GM18909 (cell line): Measurements from ENCODE around the gene PRKAR1A.

Experiments used
- ATAC-seq: cut with Tn5 transposase; IDR thresholded peaks from one replicate; pipeline ENCODE4 v1.9.1; 2021; ENCODE audit warnings: mild to moderate bottlenecking; ENCODE audit not compliant: unreplicated experiment, poor library complexity

PRKAR1A gene

DNA sequence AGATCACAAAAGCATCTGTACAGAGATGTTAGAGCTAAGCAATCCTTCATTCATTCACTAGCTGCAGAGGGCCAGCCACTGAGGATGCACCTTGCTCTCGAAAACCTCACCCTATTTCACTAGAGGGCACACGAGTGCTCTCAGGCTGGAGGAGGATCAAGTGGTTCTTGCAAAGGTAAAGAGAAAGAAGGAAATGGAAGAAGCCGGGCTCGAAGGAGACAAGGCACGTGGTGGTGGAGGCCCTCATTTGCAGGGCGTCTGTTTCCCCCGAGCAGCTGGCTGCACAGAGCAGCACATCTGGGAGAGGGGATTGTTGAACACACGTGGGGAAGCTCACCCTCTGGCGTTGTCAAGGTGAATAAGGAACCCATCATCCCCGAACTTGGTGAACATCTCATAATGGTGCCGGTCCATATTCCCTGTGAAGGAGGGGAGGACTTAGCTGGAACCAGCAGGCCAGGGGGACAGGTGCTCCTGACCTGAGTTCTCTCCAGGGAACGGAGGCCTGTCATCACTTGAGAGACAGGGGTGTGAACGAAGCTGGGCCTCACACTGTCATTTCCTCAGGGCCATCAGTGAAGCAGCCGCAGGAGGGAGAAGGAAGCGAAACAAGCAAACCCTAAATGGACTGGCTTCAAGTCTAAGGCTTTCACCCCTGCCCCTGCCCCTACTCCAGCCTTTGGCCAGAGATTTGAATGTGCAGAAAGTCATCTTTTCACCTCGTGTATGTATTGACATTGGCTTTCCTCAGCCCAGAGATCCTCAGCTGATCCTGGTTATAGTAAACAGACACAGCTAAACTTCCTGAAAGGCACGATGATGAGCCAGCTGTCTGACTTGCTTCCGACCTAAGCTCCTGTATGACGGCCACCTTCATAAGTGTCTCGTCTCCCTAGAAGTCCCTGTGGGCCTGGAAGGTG is 27.6 kb downstream of the PRKAR1A start:
- no peak for ATAC-seq

DNA sequence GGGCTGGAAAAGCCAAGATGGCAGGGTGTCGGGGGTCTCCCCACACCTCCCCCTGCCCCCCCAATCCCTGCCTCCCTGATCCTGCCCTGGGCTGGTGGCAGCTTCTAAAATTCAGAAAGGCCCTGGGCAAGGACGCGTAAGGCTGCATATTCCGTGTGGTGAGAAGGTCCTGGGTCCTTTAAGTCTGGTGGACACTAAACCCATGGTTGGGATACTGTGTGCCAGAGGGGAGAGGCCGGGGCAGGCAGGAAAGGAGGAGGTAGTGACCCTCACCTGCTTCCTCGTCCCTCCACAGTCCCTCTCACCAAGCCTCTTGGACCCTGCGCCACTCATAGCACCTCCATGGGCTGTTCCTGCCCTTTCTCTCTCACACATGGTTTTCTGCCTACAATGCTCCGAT is 28.8 kb downstream of the PRKAR1A start:
- ATAC-seq, result no peak

DNA sequence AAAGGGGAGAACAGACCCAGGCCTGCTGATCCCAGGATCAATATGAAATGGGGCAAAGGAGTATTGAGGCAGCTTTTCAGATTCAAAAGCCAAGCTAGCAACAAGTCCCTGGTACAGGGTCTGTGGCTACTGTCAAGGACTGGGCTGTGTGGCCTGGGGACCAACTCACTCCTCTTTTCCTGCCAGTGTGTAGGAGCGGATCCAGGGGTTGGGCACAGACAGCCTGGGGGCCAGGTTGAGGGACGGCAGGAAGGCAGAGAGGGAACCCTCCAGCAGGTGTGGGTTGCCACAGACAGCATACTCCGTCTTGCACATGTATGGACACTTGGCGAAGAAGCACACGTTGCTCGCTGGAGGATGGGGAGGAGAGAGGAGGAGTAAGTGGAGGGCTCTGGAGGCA is 29.6 kb downstream of the PRKAR1A start:
- ATAC-seq, result no peak

DNA sequence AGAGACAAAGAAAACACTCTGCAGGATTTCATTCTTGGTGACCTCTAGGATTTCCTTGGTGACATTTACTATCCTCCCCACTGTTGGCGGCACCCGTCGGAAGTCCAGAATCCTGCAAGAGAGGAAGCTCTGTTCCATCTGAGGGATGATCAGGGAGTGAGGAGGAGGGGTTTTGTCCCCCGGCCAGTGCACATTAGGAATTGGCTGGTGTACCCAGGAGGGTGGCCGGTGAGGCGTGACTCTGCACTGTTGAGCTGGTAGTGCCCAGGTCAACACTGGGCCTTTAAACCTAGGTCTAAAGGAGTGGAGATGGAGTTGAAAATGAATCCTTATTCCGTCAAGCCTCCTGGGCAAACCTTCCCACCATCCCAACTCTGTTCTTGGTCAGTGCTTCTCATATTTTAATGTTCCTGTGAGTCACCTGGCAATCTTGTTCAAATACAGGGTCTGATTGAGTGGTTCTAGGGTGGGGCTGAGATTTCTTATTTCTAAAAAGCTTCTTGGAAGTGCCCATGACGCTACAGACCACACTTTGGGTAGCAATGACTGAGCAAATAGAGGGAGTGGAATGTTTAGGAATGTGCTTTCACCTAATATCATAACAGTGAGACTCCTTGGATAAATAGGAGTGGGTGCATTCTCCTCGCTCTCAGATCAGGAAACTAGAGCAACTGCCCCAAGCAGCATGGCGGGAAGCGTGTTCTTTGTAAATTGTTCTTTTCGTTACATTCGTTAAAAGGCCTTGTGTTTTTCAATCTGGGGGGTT is 30.7 kb downstream of the PRKAR1A start:
- no peak for ATAC-seq

DNA sequence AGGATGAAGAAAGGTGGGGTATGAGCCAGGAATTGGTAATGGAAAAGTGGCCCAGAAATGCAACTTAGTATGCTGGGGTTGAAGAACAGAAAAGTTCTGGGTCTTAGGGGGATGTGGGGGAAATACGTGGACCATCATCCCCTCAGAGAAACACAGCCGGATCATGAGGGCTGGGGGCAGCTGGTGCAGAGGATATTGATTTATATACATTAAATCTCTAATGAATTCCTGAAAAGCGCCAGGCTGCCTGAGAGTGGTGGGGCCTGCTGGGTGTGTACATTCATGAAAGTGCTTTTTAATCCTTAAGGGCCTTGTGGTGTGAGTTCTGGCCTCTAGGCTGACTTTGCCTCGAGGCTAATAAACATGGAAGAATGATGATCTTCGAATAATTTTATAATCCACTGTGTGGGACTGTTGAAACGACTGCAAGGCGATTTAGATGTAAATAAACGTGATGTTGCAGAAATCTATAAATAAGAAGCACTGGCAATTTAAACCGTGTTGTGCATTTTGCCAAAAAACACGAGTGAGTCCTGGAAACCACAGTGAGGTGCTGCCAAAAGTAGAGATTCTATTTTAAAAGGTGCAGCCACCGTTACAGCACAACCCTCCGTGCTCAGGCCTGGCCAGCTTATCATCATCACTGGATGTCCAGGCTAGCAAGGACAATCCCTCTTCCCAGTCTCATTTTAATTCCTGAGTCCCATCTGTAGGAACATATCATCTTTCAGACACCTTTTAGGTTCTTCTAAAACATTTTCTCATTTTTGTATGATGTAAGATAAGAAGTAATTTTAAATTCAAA is 32.1 kb downstream of the PRKAR1A start:
- ATAC-seq, result no peak

DNA sequence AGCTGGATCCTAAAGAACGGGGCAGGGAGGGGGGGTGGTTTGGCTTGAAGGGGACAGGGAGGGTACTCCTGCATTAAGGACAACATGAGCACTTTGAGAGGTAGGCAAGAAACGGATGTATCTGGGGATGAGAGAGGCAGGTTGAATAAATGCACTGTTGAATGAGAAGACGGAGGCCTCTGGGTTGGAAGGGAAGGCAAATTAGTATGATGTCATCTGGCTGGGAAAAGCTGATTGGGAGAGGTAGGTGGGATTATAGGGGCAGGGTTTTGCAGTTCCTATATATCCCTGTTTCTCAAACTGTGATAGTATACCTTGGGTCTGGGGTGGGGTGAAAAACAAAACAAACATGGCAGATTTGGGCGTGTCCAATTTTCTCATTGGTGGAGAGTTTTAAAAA is 44.3 kb downstream of the PRKAR1A start:
- no peak for ATAC-seq

DNA sequence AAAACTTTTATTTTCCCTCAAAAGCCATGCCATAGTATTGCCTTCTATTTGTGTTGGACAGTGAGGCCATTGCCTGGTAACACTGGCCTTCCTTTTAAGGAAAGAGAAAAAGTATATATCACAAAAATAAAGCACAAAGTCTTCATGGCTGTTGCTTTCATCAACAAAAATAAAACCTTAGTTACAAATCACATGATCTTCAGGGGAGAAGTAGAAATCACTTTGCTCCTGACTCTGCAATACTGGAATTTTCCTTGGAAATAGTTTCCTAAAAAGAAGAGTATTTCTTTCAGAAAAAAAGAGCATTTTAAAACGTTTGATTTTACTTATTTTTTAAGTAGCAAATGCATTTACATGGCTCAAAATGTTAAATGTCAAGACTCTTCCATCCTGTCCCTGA is 47.1 kb downstream of the PRKAR1A start:
- ATAC-seq, result no peak

DNA sequence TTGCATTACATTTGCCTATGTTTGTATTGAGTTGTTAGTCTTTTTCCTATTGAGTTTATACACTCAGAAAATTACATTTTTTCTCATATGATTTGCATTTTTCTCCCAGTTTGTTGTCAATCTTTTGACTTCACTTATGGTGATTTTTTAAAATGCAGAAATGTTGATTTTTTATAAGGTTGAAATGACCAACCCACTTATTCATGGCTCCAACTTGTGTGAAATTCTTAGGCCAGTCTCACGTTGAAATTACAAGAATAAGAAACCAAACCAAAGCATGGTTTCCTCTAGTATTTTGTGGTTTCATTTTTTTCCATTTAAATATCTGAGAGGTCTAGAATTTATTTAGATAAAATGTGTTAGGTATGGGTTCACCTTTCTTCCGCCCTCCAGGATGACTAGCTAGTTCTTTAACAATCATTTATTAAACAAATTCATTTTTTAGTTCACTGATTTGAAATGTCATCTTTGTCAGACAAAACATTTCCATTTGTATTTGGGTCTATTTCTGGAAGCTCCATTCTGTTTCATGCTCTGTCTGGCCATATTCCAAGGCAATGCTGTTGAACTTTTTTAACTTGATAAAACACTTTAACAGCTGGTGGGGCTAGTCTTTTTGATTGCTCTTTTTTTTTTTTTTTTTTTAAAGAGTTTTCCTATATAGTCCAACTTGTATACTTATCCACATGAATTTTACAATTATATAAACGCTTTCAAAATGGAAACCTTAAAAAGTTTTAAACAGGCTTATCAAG is 48.9 kb downstream of the PRKAR1A start:
- no peak for ATAC-seq

DNA sequence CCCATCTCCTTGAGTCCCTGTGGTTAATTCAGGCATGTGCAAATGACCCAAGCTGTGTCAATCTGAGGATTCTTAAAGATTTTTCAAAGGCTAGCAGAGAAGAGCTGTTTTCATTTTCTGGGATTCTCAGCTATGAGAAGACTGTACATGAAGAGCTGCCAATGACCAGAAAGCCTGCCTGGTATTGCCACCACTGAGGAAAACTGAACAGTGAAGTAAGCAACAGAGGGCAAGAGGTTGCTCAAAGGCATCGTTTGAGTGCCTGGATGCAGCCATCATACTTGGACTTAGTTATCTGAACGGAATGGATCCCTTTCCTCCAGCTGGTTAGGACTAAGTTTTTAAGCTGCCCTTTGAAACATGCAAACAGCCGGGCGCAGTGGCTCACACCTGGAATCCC is 50.5 kb downstream of the PRKAR1A start:
- no peak for ATAC-seq

DNA sequence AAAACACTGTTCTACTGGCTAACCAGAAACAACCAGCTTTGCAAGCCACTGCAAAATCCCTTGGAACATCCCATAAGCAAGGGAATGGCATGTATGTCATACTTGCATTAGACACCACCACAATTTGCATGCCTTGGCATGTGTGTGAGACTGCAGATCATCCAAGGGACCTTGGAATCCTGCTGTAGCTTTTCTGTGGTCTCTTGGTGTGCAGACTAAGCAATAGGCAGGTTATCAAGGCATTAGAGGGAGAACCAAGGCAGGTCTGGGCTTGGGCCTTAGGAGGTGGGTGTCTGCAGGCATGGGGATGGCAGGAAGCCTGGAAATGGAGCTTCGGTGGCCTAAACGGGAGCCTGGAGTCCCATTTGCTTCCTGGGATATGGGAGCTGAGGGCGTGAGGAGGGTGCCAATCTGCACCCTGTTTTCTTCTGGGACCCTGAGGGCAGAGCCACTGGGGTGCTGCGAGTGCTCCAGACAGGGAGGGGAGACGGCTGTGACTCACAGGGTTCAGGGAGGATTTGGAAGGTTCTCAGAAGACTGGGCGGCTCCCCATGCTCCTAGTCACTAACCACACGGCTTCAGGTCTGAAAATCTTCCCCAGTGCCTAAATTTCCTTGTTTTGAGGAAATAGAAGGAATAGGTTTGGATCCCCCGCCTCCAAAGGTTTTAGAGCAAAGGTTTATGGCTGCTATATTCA is 52.3 kb downstream of the PRKAR1A start:
- no peak for ATAC-seq

DNA sequence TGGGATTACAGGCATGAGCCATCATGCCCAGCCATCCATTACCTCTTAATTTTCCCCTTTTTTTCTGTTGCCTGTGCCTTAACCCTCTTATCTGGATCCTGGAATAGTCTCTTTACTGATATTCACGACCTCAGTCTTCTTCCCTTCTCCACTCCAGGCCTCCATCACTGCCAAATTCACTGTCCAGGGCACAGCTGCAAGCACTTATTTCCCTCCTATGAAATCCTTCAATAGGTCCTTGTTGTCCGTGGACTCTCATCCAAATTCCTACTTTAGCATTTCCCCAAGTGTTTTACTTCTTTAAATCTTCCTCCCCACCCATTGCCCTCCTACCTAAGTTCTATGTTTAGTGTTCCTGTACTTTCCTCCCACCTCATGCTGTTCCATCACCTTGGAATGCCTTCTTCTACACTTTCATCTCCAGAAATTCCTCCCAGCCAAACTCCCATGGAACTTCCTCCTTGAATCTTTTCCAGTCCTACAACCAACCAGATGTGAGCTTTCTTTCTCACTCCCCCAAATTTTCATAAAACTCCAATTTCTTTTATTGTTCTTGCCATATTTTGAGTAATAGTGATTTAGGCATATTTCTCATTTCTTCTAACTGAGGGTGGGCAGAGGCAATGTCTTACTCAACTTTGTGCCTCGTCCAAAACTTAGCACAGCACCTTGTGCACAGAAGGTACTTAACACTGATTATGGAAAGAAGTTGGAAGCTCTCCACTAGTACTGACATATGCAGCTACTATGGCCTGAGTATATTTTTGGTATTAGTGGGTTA is 53.6 kb downstream of the PRKAR1A start:
- no peak for ATAC-seq

DNA sequence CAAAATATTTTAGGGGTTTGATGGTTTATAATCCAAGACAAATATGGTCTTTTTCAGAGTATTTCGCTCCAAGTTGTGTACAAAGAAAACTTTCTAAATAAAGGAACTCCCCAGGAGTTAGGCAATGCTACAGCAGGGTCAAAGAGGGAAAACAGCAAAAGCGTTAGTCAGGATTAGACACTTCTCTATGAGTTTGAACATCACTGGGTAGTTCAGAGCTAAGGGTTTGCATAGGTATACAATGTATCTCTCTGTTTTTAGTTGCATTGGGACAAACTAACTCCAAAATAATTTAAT is 54.2 kb downstream of the PRKAR1A start:
- no peak for ATAC-seq

DNA sequence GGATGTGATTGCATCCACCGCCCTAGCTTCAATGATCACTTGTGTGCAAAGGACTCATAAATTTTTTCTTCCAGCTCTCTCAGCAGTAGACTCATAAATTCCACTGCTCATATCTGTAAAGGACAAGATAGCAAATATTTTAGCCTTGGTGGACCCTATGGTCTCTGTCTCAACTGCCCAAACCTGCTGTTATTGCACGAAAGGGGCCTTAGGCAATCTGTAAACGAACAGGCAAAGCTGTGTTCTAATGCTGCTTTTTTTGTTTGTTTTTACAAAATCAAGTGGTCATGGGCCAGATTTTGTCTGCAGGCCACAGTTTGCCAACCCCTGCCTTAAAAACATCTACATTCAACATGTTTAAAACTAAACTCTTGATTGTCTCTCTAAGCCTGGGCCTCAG is 54.8 kb downstream of the PRKAR1A start:
- no peak for ATAC-seq

DNA sequence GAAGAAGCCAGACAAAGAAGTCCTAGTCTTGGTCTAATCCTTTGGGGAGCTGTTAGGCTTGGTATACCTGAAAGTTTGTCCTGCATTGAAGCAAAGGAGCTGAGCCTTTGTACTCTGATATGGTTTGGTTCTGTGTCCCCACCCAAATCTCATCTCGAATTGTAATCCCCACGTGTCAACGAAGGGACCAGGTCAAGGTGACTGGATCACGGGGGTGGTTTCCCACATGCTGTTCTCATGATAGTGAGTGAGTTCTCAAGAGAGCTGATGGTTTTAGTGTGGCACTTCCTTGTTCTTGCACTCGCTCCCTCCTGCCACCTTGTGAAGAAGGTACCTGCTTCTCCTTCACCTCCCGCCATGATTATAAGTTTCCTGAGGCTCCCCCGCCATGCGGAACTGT is 55.4 kb downstream of the PRKAR1A start:
- no peak for ATAC-seq

DNA sequence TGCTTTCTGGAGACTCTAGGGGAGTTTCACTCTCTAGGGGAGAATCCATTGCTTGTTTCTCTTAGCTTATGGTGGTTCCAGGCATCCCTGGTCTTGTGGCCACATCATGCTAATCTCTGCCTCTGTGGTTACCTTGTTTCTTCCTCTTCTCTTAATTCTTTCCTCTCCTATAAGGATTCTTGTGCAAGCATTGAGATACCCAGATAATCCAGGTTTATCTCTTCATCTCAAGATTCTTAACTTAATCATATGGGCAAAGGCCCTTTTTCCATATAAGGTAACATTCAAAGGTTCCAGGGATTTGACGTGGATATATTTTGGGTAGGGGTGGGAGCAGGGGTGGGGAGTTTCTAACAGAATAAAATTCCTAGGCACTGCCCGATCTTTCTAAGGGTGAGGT is 56.4 kb downstream of the PRKAR1A start:
- no peak for ATAC-seq

DNA sequence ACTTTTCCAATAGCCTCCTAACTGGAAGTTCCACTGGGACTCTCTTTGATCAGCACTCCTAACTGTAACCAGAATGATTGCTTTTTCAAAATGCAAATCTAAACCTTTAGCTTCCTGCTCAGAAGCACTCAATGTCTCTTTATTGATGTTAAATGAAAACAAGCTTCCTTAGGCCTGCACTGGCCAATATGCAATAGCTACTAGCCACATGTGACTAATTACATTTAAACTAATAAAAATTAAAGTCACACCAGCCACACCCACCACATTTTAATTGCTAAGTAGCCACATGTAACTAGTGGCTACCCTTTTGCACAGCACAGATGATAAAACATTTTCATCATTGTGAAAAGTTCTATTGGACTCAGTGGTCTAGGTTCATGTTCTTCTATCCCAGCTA is 57.1 kb downstream of the PRKAR1A start:
- no peak for ATAC-seq

DNA sequence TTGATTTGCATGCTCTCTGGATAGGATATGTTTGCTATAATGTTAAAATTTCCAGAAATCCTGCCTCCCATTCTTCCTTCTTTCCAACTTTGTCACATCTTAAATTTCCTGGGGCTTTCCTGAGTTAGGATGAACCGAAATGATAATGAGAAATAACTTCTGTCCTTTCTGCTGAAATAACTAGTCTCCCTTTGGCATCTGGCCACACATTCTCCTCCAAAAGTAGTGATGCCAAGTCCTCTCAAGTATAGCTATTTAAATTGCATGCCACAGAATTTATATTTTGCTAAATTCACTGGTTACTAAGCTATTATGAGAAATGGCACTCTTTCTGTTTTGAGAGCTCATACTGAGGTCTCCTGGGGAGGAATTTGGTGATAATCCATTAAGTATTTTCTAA is 58.3 kb downstream of the PRKAR1A start:
- ATAC-seq, result no peak

DNA sequence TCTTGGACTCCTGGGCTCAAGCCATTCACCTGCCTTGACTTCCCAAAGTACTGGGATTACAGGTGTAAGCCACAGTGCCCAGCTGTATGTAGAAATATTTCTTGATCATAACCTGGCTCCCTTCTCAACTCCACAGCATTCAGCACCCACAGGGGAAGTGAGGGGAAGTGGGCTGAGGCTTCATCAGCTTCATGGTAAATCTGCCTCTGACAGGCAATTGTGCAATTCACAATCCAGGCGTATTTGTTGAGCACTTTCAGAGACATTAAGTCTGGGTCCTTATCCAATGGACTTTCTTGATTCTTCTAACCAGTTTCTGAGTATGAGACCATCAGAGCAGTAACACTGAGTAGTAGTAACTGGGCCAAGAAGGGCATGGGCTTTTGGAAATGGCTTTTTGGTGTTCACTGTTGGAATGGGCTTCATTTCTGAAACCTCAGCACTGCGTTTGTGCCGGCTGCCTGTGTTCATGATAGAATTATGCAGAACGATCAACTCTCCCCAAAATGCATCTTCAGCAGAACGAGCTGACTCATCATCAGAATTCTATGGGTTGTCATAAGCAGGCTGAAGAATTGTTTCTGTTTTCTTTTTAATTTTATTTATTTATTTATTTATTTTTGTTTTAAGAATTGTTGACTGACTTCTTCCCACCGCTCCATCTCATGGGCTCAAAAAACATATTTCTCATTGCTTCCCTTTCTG is 60.1 kb downstream of the PRKAR1A start:
- ATAC-seq, result no peak
